SK-N-SH (cell line): ENCODE measurements around the gene UTP3.
"Not testable (repeated sequence)": the region's sequence is repeated elsewhere in the genome, so short reads cannot be mapped to it uniquely, and the experiment has no call there.

ENCODE experiments used
- CHD2 ChIP-seq: fragments of 150-350 bp; IDR thresholded peaks from 2 replicates; pipeline ENCODE4 v1.6.1; 2018; ENCODE audit warnings: low read length; ENCODE audit not compliant: partially characterized antibody
- CTCF ChIP-seq: fragments of 200-600 bp; sonication (generic); IDR thresholded peaks from 2 replicates; pipeline ENCODE4 v1.6.1; 2017; ENCODE audit warnings: antibody characterized with exemption, mild to moderate bottlenecking, moderate library complexity
- ELF1 ChIP-seq: IDR thresholded peaks from 2 replicates; pipeline ENCODE4 v1.4.0; 2012
- EP300 ChIP-seq, 2 experiments: IDR thresholded peaks; 2 replicates each; pipeline versions ENCODE4 v1.4.0 to v1.6.1; 2012; ENCODE audit warnings: borderline replicate concordance in 1 of 2, low read depth in 1 of 2, low read length in 1 of 2
- EZH2phosphoT487 ChIP-seq: fragments of 200-600 bp; sonication (generic); IDR thresholded peaks from 2 replicates; pipeline ENCODE4 v1.6.1; 2017; ENCODE audit warnings: low read depth, mixed run types, mild to moderate bottlenecking, antibody characterized with exemption, moderate library complexity, borderline replicate concordance
- FOXM1 ChIP-seq: IDR thresholded peaks from 2 replicates; pipeline ENCODE4 v1.4.0; 2012; ENCODE audit warnings: low read depth, mild to moderate bottlenecking
- USF1 ChIP-seq: IDR thresholded peaks from 2 replicates; pipeline ENCODE4 v1.4.0; 2012; ENCODE audit warnings: low read depth, borderline replicate concordance
- YY1 ChIP-seq: IDR thresholded peaks from 2 replicates; pipeline ENCODE4 v1.4.0; 2012; ENCODE audit warnings: low read depth, mild to moderate bottlenecking

GRCh38 chr4:70726515-70726914 is 38.2 kb downstream of the UTP3 start:
- not testable (repeated sequence) for TF ChIP-seq EP300 (IDR thresholded peaks at IDR 0.05; ENCODE audit: borderline replicate concordance in 1 of 2, low read depth in 1 of 2, low read length in 1 of 2); CTCF; FOXM1; CHD2; YY1; USF1; ELF1; EZH2phosphoT487
